Ectodermal cell (in vitro differentiated cells): Measurements from ENCODE around the gene AVPR1B.

ENCODE experiments used
- H3K27ac ChIP-seq: 2 replicates; pipeline ENCODE4 v1.7.0; 2013; ENCODE audit warnings: mild to moderate bottlenecking, low read depth, low read length; ENCODE audit not compliant: insufficient read depth, poor library complexity, severe bottlenecking
- H3K27me3 ChIP-seq: 2 replicates; pipeline ENCODE4 v1.7.0; 2013; ENCODE audit warnings: mild to moderate bottlenecking, low read length; ENCODE audit not compliant: insufficient read depth, control insufficient read depth, poor library complexity, severe bottlenecking
- H3K36me3 ChIP-seq: one replicate; pipeline ENCODE4 v1.7.0; 2013; ENCODE audit warnings: low read length; ENCODE audit not compliant: control insufficient read depth, insufficient read depth
- H3K4me1 ChIP-seq: one replicate; pipeline ENCODE4 v1.7.0; 2013; ENCODE audit warnings: low read length; ENCODE audit not compliant: control insufficient read depth, insufficient read depth
- H3K4me3 ChIP-seq: 2 replicates; pipeline ENCODE4 v1.7.0; 2013; ENCODE audit warnings: low read depth, low read length, control low read depth; ENCODE audit not compliant: insufficient read depth
- H3K9me3 ChIP-seq: 2 replicates; pipeline ENCODE4 v1.7.0; 2013; ENCODE audit warnings: mild to moderate bottlenecking, low read length, moderate library complexity; ENCODE audit not compliant: control insufficient read depth
- WGBS, 2 experiments: methylation state at CpG; one replicate each; pipeline ENCODE4 v1.1.7; 2013; ENCODE audit warnings: missing lambda C conversion rate in 2 of 2; 5-methylcytosine and 5-hydroxymethylcytosine counted together

Gene AVPR1B

DNA sequence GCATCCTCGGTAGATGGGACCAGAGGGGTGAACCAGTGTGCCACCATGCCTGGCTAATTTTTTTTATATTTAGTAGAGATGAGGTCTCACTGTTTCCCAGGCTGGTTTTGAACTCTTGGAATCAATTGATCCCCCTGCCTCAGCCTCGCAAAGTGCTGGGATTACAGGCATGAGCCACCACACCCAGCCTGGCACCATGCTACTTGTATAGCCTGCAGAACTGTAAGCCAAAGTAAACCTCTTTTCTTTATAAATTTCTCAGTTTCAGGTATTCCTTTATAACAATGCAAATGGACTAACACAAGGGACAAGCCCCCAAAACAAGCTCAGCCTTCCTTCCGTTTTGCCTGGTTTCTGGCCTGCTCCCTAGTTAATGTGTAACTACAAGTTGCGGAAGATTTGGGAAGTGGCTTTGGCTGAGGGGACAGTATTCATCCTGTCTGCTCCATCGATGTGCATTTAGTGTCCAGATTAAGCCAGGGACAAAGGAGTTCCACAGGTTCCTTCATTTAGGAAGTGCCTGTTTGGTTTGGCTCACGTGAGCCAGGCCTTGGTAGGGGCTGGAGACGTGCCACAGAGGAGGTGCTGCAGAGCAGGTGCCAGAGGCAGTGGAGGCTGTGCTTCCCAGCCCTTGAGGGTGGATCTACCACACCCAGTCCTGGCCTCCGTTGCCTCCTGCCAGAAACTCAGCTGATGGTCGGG is 4.4 kb downstream of the AVPR1B start:
- Histone ChIP-seq H3K27ac (no peak overlapping the region), H3K36me3 (no peaks in the 10 kb centered on the region), H3K27me3 (peaks cover 30% of the 10 kb centered on the region), H3K4me1 (no peaks in the 10 kb centered on the region), H3K4me3 (no peak overlapping the region), H3K9me3 (no peaks in the 10 kb centered on the region)
- WGBS, 2 experiments = 91% methylated on average over 9 of the region's 9 CpGs

DNA sequence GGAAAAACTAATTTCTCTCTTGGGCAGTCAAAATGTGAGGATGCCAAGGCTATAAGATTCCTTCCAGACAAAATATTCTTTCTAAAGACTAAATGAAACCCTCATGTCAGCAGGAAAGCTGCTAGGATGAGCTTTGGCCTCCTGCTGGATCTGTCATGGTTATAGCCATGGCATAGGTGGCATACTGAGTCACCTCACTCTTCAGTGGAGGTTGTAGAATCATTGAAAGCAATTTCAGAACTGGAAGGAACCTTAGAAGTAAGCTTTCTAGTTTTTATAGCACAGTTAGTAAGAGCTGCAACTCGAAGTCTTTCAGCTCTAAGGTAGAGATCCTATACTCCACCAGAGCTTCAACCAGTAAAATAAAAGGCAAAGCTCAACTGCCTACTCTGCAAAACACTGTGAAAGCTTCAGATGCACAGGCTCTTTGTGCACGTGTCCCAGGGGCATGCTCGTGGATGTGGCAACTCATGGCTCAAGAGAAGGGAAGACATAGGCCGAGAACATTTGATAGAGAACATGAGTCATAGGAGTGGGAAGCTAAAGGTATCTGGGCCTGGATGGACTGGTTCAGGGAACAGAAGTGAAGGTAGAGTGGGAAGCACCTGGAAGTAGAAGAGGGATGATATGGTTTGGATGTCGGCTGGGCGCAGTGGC is 5.8 kb downstream of the AVPR1B start:
- Histone ChIP-seq H3K36me3 (no peaks in the 10 kb centered on the region), H3K27me3 (peaks cover 17% of the 10 kb centered on the region), H3K9me3 (no peaks in the 10 kb centered on the region), H3K4me3 (no peak overlapping the region), H3K4me1 (no peaks in the 10 kb centered on the region), H3K27ac (no peak overlapping the region)
- 90 to 94% methylated on average over 6 of the region's 6 CpGs for WGBS, 2 experiments

DNA sequence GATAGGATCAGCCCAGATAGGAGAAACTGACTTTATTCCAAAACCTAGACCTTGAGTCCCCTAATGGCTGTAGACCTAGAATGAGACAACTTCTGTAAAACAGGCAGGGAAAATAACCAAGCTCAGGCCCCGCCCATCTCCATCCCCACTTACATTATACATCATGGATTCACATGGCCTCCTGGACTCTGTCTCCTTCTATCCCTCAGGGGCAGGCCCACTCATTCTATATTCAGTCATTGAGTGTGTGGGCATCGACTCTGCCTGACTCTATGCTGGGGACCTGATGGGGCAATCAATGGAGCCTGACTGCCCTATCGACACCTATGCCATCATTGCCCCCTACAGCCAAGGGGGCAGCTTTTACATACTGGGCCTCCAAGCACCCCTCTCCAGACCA is 6.4 kb downstream of the AVPR1B start:
- WGBS, 2 experiments = 91 to 95% methylated on average over 3 of the region's 3 CpGs
- no peak overlapping the region for H3K27ac ChIP-seq
- H3K27me3 ChIP-seq = peaks cover 11% of the 10 kb centered on the region
- H3K9me3 ChIP-seq = no peaks in the 10 kb centered on the region
- no peak overlapping the region for H3K4me3 ChIP-seq
- no peaks in the 10 kb centered on the region for H3K36me3 ChIP-seq
- no peaks in the 10 kb centered on the region for H3K4me1 ChIP-seq

DNA sequence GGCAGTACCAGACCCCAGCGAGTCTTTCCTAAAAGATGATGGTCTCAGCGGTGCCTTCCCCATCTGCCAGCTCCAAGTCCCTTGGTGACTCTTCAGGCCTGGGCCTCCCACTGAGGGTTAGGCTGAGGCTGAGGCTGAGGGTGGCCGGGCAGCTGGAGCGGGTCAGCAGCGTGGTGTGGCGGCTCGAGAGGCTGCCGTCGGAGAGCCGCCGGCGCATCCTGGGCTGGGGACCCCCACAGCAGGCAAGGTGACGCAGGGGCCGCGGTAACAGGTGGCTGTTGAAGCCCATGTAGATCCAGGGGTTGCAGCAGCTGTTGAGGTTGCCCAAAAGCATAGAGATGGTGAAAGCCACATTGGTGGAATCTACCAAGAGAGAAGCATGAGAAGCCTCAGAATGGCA is 7.0 kb downstream of the AVPR1B start:
- H3K36me3 ChIP-seq = no peaks in the 10 kb centered on the region
- WGBS, 2 experiments = 92 to 95% methylated on average over 15 of the region's 15 CpGs
- no peaks in the 10 kb centered on the region for H3K4me1 ChIP-seq
- no peak overlapping the region for H3K27ac ChIP-seq
- no peaks in the 10 kb centered on the region for H3K9me3 ChIP-seq
- H3K4me3 ChIP-seq = no peak overlapping the region
- peaks cover 5% of the 10 kb centered on the region for H3K27me3 ChIP-seq

DNA sequence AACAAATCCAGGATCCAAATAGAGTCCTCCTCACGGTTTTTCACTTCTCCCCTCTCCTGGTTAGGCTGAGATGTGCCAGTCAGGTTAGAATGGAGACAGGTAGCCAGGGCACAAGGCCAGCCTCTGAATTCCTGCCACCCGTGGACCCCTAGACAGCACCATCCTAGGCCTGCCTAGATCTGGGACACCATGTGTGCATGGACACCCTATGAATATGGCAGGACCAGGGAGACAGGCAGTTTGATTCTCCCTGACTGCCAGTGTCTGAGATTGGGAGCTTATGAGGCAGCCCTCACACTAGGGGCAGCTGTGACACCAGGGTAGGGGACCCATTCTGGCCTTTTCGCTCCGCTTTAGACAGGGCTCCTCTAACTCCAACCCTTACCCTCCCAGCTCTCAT is 7.5 kb downstream of the AVPR1B start:
- H3K27me3 ChIP-seq = peaks cover under 1% of the 10 kb centered on the region

DNA sequence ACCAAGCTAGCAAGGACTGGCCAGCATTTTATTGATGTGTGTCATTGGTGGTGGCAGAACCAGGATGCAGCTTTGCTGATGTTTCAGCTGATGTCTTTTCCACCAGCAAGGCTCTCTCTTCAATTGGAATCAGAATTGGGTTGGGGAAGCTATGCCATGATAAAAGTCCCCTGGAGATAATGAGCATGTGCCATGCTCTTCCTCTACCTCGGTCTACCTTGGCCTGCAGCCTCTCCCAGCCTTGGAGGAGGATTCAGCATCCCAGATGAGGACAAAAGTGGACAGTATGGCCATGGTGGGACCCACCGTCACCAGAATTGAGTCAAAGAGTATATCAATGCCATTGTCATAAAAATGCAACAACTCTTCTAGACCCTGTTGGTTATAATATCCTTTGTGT is 8.6 kb downstream of the AVPR1B start:
- Histone ChIP-seq H3K4me1 (no peaks in the 10 kb centered on the region), H3K4me3 (no peak overlapping the region), H3K27ac (no peak overlapping the region), H3K9me3 (no peaks in the 10 kb centered on the region), H3K27me3 (no peaks in the 10 kb centered on the region), H3K36me3 (no peaks in the 10 kb centered on the region)
- WGBS, 2 experiments = 88% methylated on average over 2 of the region's 2 CpGs

More for the DNA sequence above, 7.5 kb downstream of the AVPR1B start:
- Histone ChIP-seq H3K4me3 (no peak overlapping the region), H3K4me1 (no peaks in the 10 kb centered on the region), H3K27ac (no peak overlapping the region), H3K9me3 (no peaks in the 10 kb centered on the region), H3K36me3 (no peaks in the 10 kb centered on the region)
- WGBS, 2 experiments = 89 to 93% methylated on average over 4 of the region's 4 CpGs

DNA sequence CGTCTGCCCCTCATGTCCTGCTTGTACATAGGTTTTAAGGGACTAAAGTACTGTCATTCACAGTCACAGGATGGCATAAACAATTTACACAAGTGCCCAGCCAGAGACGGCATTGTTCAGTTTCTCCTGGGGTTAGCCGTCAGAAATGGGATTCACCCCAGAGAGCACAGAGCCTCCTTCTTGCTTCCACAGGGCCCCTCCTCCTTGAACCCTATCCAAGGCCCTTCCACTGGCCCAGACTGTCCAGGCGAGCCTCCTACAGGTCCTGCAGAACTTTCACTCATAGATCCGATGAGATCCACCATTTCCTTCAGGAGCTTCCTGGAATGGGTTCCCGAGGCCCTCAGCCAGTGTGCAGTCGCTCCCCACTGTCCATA is 10.0 kb downstream of the AVPR1B start:
- WGBS, 2 experiments = 88 to 91% methylated on average over 7 of the region's 7 CpGs
- Histone ChIP-seq H3K27ac (no peak overlapping the region), H3K9me3 (no peaks in the 10 kb centered on the region), H3K4me3 (no peak overlapping the region), H3K27me3 (no peaks in the 10 kb centered on the region), H3K36me3 (no peaks in the 10 kb centered on the region), H3K4me1 (no peaks in the 10 kb centered on the region)

DNA sequence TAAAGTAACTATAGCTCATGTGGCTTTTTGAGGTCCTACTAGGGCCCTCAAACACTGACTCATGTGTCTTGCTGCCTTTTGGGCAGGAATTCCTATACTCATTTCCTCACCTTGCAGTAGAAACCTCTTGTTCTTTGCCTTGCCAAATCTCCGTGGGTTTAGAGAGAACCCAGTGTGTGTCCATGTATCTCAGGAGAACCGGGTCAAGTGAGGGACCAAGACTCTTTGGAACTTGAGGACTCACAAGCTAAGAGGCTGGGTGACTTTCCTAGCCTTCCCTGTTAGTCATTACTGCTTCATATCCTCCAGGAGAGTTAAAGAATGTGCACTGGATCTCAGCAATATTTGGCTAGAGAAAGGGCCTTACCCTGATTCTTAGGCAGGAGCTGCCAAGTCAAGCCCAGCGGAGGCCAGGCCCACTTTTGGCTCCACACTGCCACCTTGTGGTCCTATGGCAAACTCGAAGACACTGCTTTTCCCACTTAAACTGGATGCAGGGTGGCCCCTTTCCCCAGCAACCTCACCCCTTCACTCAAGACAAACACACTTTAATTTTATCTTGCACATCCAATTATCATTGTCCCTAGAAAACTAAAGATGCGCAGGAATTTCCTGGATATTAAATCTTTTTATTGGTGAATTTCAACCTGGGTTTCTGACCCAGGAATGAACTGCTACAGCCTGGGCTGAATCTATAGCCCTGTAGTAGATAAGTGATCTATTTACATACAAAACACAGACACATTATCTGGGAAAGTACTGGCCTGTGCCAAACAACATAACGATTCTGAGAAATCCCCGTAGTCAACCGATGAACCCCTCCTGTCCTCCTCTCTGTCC is 10.6 kb downstream of the AVPR1B start:
- H3K27me3 ChIP-seq = no peaks in the 10 kb centered on the region
- no peaks in the 10 kb centered on the region for H3K9me3 ChIP-seq
- H3K27ac ChIP-seq = no peak overlapping the region
- 57 to 60% methylated on average over 8 of the region's 8 CpGs for WGBS, 2 experiments
- no peaks in the 10 kb centered on the region for H3K36me3 ChIP-seq
- H3K4me1 ChIP-seq = no peaks in the 10 kb centered on the region
- no peak overlapping the region for H3K4me3 ChIP-seq

DNA sequence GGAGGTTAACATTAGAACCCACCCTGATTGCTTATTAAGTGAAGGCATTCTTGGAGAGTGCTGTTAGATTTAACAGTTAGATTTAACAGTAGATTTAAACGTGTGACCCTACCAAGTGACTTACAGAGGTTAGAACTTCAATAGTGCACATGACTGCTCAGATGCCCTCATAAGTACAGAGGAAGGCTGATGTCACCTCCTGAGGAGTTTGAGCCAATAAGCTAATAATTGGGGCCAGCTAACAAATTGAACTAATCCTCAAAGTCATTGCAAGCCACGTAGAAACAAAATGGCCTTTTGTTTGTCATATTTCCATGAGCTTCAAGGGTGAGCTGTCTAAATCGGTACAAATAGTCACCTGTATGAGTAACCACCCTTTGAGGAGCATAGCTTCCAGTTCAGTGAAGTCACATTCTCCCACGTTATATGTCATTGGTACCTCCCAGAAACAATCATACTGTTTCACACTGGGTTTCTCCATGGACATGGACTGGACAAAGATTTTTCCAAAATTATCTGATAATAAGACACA is 11.7 kb downstream of the AVPR1B start:
- H3K36me3 ChIP-seq = no peaks in the 10 kb centered on the region
- H3K4me3 ChIP-seq = no peak overlapping the region
- H3K27ac ChIP-seq = no peak overlapping the region
- WGBS, 2 experiments = 81 to 83% methylated on average over 4 of the region's 4 CpGs
- H3K4me1 ChIP-seq = no peaks in the 10 kb centered on the region
- no peaks in the 10 kb centered on the region for H3K27me3 ChIP-seq
- H3K9me3 ChIP-seq = no peaks in the 10 kb centered on the region

DNA sequence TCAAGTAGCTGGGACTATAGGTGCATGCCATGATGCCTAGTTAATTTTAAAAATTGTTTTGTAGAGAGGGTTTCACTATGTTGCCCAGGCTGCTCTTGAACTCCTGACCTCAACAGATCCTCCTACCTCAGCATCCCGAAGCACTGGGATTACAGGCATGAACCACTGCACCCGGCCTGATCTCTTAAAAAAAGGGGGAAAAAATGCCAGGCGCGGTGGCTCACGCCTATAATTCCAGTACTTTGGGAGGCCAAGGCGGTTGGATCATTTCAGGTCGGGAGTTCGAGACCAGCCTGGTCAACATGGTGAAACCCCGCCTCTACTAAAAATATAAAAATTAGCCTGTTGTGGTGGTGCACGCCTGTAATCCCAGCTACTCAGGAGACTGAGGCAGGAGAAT is 13.2 kb downstream of the AVPR1B start:
- Histone ChIP-seq H3K4me3 (no peak overlapping the region), H3K27ac (no peak overlapping the region), H3K9me3 (no peaks in the 10 kb centered on the region), H3K4me1 (no peaks in the 10 kb centered on the region), H3K27me3 (no peaks in the 10 kb centered on the region), H3K36me3 (no peaks in the 10 kb centered on the region)
- 92 to 93% methylated on average over 10 of the region's 10 CpGs for WGBS, 2 experiments
